Measurements from ENCODE around the gene MPO.

The MPO gene

DNA sequence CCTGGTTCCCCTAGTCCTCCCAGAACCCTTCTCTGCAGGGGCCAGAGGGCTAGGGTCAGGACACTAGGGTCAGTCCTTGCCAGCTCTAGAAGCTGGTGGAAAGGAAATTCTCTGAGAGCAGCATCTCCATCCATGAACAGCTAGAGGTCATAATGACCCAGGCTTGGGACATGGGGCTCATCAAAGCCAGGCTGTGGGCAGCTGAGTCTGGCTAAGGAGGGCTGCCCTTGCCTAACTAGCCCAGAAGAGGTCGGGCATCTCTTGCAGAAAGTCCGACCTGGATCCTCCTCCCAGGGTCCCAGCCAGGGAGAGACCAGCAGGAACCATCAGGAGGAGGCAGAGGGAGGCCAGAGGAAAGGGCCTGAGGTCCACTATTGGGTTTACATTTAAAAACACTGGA lies 4.3 kb downstream of the MPO start:
- TF ChIP-seq, protein P1, sequence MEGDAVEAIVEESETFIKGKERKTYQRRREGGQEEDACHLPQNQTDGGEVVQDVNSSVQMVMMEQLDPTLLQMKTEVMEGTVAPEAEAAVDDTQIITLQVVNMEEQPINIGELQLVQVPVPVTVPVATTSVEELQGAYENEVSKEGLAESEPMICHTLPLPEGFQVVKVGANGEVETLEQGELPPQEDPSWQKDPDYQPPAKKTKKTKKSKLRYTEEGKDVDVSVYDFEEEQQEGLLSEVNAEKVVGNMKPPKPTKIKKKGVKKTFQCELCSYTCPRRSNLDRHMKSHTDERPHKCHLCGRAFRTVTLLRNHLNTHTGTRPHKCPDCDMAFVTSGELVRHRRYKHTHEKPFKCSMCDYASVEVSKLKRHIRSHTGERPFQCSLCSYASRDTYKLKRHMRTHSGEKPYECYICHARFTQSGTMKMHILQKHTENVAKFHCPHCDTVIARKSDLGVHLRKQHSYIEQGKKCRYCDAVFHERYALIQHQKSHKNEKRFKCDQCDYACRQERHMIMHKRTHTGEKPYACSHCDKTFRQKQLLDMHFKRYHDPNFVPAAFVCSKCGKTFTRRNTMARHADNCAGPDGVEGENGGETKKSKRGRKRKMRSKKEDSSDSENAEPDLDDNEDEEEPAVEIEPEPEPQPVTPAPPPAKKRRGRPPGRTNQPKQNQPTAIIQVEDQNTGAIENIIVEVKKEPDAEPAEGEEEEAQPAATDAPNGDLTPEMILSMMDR (IDR thresholded peaks at IDR 0.05; ENCODE audit: insufficient read depth, missing control alignments): peak; percentile 3
- FAIRE-seq (no peak), DNase-seq (ENCODE audit: insufficient read length, low spot score) (no peak)

GRCh38 chr17:58275417-58275816 lies 5.3 kb downstream of the MPO start:
- DNase-seq (ENCODE audit: insufficient read length, low spot score) (no peak), FAIRE-seq (no peak)
- TF ChIP-seq, protein P1 (IDR thresholded peaks at IDR 0.05; ENCODE audit: insufficient read depth, missing control alignments): no peak

DNA sequence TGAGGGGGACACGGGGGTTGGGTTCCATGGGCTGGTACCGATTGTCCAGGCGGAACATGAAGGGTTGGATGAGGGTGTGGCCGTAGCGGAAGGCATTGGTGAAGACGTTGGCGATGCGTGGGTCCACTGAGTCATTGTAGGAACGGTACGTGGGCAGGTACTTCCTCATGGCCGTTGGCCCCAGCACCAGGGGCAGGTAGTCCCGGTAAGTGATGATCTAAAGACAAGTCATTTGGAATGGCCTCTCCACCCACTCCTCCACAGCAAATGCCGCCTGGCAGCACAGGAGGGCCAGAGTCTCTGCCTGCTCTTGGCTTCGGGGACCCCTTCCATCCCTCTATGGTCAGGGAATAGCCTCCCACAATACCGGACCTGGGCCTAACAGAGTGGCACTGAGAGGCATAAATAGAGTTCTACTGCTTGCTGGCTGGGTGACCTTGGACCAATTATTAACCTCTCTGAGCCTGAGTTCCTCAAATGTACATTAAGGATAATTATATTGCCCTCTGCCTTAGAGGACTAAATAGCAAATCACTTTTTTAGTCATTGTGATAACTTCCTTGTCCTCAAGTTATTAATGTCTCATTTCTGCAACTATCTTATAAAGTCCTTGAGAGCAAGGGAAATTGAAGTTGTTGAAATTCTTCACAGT lies 7.2 kb downstream of the MPO start:
- FAIRE-seq (no peak), DNase-seq (ENCODE audit: insufficient read length, low spot score) (no peak)
- TF ChIP-seq, protein P1 (IDR thresholded peaks at IDR 0.05; ENCODE audit: insufficient read depth, missing control alignments): no peak

DNA sequence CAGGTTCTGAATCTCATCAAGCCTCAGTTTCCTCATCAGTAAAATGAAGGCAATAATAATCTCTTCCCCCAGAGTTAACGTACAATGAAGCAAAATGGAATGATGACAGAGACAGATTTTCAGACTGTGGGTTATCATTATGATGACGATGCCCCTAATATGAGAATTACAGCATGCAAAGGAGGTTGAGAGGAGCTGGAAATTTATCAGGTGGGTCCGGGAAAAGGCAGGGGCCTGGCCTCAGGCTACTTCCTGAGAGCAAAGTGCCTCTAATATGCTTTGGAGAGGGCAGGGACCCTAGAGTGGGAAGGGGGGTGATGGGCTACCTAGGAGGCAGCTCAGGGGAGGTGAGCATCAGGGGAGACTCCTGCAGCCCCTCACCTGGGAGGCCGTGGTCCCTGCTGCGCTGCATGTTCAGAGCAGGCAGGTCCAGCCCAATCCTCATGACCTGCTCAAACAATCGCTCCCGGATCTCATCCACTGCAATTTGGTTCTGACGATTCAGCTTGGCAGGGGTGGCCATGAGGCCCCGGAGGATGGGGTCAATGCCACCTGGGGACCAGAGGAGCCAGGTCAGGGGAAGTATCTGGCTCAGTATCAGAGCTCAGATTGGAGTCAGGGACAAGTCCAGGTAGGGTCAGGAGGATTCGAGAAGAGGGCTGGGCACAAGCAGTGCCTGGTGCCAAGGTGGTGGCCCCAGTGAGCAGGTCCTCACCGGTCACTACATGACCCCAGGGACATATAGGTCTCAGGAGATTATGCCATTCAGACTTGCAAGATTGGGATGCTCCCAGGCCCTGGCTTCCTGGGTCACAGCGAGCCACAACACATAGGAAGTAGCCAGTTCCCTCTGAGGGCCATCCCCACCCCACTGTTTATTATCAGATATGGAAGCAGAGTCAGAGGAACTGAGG lies 8.1 kb downstream of the MPO start:
- FAIRE-seq (no peak), DNase-seq (ENCODE audit: insufficient read length, low spot score) (no peak)
- TF ChIP-seq, protein P1 (IDR thresholded peaks at IDR 0.05; ENCODE audit: insufficient read depth, missing control alignments): no peak

DNA sequence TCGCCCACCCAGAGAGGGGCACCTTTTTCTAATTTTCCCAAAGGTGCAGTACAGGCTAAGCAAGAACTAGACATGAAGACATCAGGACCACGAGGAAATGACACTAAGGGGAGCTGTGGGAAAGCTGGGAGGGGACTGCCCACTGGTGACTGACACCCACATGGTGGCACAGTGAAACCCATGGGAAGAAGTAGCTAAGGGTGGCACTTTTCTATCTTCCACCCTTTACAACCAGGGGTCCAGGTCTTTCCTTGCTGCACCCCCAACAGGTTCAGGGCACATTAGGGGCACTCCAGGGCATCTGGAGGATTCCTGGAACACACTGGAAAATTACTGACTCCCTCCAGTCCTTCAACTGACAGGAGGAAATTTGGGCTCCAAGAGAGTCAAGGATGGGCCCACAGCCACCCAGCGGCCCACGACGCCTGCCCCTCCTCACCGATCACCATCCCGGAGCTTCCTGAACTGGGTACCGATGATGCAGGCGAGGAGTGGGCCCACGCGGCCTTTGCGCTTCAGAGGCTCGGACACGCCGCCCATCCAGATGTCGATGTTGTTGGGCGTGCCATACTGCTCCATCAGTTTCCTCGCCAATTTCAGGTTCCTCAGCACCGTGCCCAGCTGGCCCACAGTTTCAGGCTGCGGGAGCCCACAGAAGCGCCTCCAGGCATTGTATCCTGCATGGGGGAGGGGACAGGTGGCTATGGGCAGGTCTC lies 9.4 kb downstream of the MPO start:
- TF ChIP-seq, protein P1 (IDR thresholded peaks at IDR 0.05; ENCODE audit: insufficient read depth, missing control alignments): no peak
- DNase-seq (ENCODE audit: insufficient read length, low spot score): no peak
- FAIRE-seq: no peak

DNA sequence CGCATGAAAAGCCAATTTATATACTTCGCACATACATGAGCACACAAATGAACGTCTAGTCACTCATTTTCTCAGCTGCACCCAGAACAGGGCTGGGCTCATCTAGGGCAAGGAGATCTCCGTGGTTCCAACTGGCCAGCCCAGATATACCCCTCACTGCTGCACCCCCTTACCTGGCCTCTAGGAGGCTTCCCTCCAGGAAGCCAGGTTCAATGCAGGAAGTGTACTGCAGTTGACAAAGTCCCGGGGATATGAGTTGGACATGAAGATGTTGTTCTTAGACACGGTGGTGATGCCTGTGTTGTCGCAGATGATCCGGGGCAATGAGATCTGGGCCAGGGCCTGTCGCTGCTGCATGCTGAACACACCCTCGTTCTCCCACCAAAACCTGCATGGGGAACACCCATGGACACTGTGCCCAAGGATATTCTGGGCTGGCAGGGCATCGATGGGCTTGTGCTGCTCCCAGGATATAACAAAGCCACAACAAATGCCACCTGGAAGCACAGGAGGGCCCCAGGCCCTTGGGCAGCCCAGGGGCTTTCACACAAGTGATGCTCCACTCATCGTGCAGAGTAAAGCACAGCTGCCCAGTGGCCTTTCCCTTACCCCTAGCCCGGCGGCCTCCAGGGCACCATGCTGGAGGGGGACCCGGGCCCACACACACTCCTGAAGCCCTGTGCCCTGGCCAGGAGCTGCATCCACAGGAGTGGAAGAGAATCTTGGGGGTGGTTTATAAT lies 10.1 kb downstream of the MPO start:
- FAIRE-seq (no peak), DNase-seq (ENCODE audit: insufficient read length, low spot score) (no peak)
- TF ChIP-seq, protein P1 (IDR thresholded peaks at IDR 0.05; ENCODE audit: insufficient read depth, missing control alignments): no peak
